Endothelial cell of umbilical vein (primary cell): ENCODE measurements around the gene RBM6. TPM values are rescaled to one million over a fixed set of nuclear protein-coding genes. Genes with fewer than 3 reads are reported as not detected.

ENCODE experiments used
- BruUV-seq: library from RNA; stranded (reverse); fragments of 400-500 nt; replicated peaks from 2 replicates; lab custom pipeline; 2021; lab: Mats Ljungman, UMichigan
- CTCF ChIA-PET: fragments of 300-600, 350-600 bp; sonication (Branson Sonifier 250); formaldehyde crosslinking; loops from one replicate; lab custom pipeline; 2021; ENCODE audit warnings: antibody characterized with exemption, inconsistent platforms; lab: Charles Lee
- POLR2A ChIA-PET: fragments of 300-600, 350-600 bp; sonication (Branson Sonifier 250); formaldehyde crosslinking; loops from one replicate; lab custom pipeline; 2021; ENCODE audit warnings: antibody characterized with exemption, inconsistent platforms; lab: Charles Lee
- DNase-seq: peaks from one replicate; pipeline ENCODE4 v3.0.0-alpha.2; 2011; ENCODE audit warnings: low read depth, low spot score
- FAIRE-seq: peaks from 2 replicates; lab custom pipeline; 2011; peaks lifted over from hg19 to GRCh38; lab: Jason Lieb, UNC
- H2AFZ ChIP-seq: 2 replicates; pipeline ENCODE4 v1.6.0; 2012; ENCODE audit warnings: low read depth, low read length, control low read depth, inconsistent platforms
- H3K27ac ChIP-seq: 2 replicates; pipeline ENCODE4 v1.5.1; 2011; ENCODE audit warnings: low read depth, mild to moderate bottlenecking, control low read depth, low read length, moderate library complexity; ENCODE audit not compliant: insufficient read depth
- H3K27me3 ChIP-seq, 2 experiments: 2 replicates each; pipeline versions ENCODE4 v1.6.0 to v1.6.1; 2011; ENCODE audit warnings: low read length in 2 of 2, mixed read lengths in 1 of 2; ENCODE audit not compliant: control insufficient read depth in 2 of 2, insufficient read depth in 2 of 2
- H3K36me3 ChIP-seq, 2 experiments: 2 replicates in 1 of 2; 3 replicates in 1 of 2; pipeline ENCODE4 v1.5.1; 2011; ENCODE audit warnings: low read length in 2 of 2, mild to moderate bottlenecking in 1 of 2, moderate library complexity in 1 of 2; ENCODE audit not compliant: control insufficient read depth in 2 of 2, insufficient read depth in 2 of 2; ENCODE audit errors: extremely low read depth in 1 of 2
- H3K4me1 ChIP-seq: 3 replicates; pipeline ENCODE4 v1.5.1; 2011; ENCODE audit warnings: mild to moderate bottlenecking, low read length; ENCODE audit not compliant: control insufficient read depth, insufficient read depth; ENCODE audit errors: extremely low read depth
- H3K4me2 ChIP-seq: 2 replicates; pipeline ENCODE4 v1.6.1; 2011; ENCODE audit warnings: low read length, control low read depth, mixed read lengths; ENCODE audit not compliant: insufficient read depth
- H3K4me3 ChIP-seq, 3 experiments: fragments of 200-600 bp in 1 of 3; sonication (generic), shearing (Covaris generic) in 1 of 3; replicated peaks in 1 of 3; 2 replicates each; pipeline ENCODE4 v1.5.1; 2011 to 2016; ENCODE audit warnings: control low read depth in 3 of 3, low read length in 3 of 3, mild to moderate bottlenecking in 2 of 3, inconsistent platforms in 1 of 3, low read depth in 1 of 3, moderate library complexity in 1 of 3; ENCODE audit not compliant: insufficient read depth in 1 of 3
- H3K79me2 ChIP-seq: 2 replicates; pipeline ENCODE4 v1.6.0; 2012; ENCODE audit warnings: low read length, inconsistent platforms; ENCODE audit not compliant: control insufficient read depth, insufficient read depth
- H3K9ac ChIP-seq: replicated peaks from 2 replicates; pipeline ENCODE3; 2011; ENCODE audit warnings: low read length, control low read depth; ENCODE audit not compliant: insufficient read depth; ENCODE audit errors: extremely low read depth
- H3K9me1 ChIP-seq: replicated peaks from 3 replicates; pipeline ENCODE4 v1.6.0; 2011; ENCODE audit warnings: mild to moderate bottlenecking, low read length; ENCODE audit not compliant: control insufficient read depth, insufficient read depth; ENCODE audit errors: extremely low read depth
- H3K9me3 ChIP-seq: replicated peaks from 2 replicates; pipeline ENCODE4 v1.5.1; 2012; ENCODE audit warnings: low read length, inconsistent platforms; ENCODE audit not compliant: control insufficient read depth, insufficient read depth
- H4K20me1 ChIP-seq: replicated peaks from 2 replicates; pipeline ENCODE3; 2011; ENCODE audit warnings: mild to moderate bottlenecking, low read length; ENCODE audit not compliant: control insufficient read depth, insufficient read depth; ENCODE audit errors: extremely low read depth
- CTCF ChIP-seq, 2 donors: IDR thresholded peaks; 1 replicate in 1 of 2; 2 replicates in 1 of 2; pipeline ENCODE4 v1.5.1; 2011; ENCODE audit warnings: low read length in 2 of 2, mild to moderate bottlenecking in 2 of 2, moderate library complexity in 2 of 2, control low read depth in 1 of 2, inconsistent platforms in 1 of 2, low read depth in 1 of 2; ENCODE audit not compliant: insufficient read depth in 1 of 2; ENCODE audit errors: extremely low read depth in 1 of 2
- EZH2 ChIP-seq: IDR thresholded peaks from 2 replicates; pipeline ENCODE4 v1.6.1; 2012; ENCODE audit warnings: borderline replicate concordance, low read depth, mild to moderate bottlenecking, moderate library complexity, low read length, inconsistent platforms; ENCODE audit not compliant: severe bottlenecking
- FOS ChIP-seq: IDR thresholded peaks from 2 replicates; pipeline ENCODE4 v1.6.1; 2011; ENCODE audit warnings: mild to moderate bottlenecking, low read length, moderate library complexity, borderline replicate concordance; ENCODE audit not compliant: insufficient read depth
- GATA2 ChIP-seq: IDR thresholded peaks from 2 replicates; pipeline ENCODE4 v1.7.0; 2011; ENCODE audit warnings: low read depth, mild to moderate bottlenecking, moderate library complexity, mixed read lengths, low read length; ENCODE audit not compliant: insufficient read length, insufficient read depth
- JUN ChIP-seq: IDR thresholded peaks from 2 replicates; pipeline ENCODE4 v1.6.1; 2011; ENCODE audit warnings: borderline replicate concordance, low read depth; ENCODE audit not compliant: insufficient read length, insufficient read depth
- MAX ChIP-seq: IDR thresholded peaks from 2 replicates; pipeline ENCODE4 v1.6.1; 2011; ENCODE audit not compliant: insufficient read depth, insufficient read length
- MYC ChIP-seq: IDR thresholded peaks from one replicate; pipeline ENCODE4 v1.6.1; 2011; ENCODE audit warnings: mild to moderate bottlenecking, low read depth, low read length
- POLR2A ChIP-seq: IDR thresholded peaks from 2 replicates; pipeline ENCODE4 v1.6.1; 2012; ENCODE audit warnings: low read depth, mild to moderate bottlenecking, control low read depth, low read length
- POLR2AphosphoS5 ChIP-seq: IDR thresholded peaks from 2 replicates; pipeline ENCODE4 v1.6.1; 2012; ENCODE audit warnings: low read depth, mild to moderate bottlenecking, control low read depth, low read length, moderate library complexity; ENCODE audit not compliant: insufficient read depth
- dilution Hi-C: fragments of 300-500 bp; cut with MboI; formaldehyde crosslinking; loops from one replicate; pipeline ENCODE4 v1.15.0; 2019; ENCODE audit warnings: low sequenced_read_pairs; ENCODE audit not compliant: extremely low pct_ligation_motif_present
- intact Hi-C: fragments of 100-400 bp; cut with micrococcal nuclease; formaldehyde crosslinking; loops from one replicate; pipeline ENCODE4 v1.10.0; 2022
- polyA plus RNA-seq, 4 experiments: library from polyadenylated mRNA; depleted of rRNA in 3 of 4; stranded (reverse) in 3 of 4; unstranded in 1 of 4; fragments of >200 nt; gene quantifications; 2 replicates each; pipeline versions ENCODE4 v1.2.1 to v1.2.3, GENCODE V29; 2011 to 2012; ENCODE audit warnings: missing spikeins in 1 of 4
- total RNA-seq: library from RNA; stranded (reverse); gene quantifications from 2 replicates; pipeline ENCODE4 v1.2.3, GENCODE V29; 2021

Gene RBM6
- total and polyA plus RNA-seq, 2 donors (not counting 3 experiments of a cell fraction or from before 2014, with no cell fraction given), result 30.4 to 94.5 TPM

DNA sequence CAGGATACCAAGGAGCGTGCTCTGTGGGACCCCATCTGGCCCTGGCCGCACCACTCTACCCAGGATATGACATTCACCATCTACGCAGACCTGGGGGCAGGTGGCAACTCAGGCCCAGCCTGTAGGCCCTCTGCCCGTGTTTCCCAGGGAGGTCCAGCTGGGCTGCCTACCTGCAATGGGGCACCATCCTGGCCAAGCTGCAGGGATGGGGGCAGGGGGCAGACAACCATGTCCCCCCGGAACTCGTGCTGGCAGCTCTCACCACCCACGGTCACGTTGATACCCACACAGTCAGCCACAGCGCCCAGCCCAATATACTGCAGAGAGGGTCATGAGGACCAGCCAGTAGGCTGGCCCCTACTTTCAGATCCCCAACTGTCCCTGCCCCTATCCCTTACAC is 44.2 kb upstream of the RBM6 start:
- no TSS peak for BruUV-seq

More for the DNA sequence above, 44.2 kb upstream of the RBM6 start:
- CTCF ChIA-PET, result interaction anchor here (1.2 to 1.3 kb wide), 2 partner anchors 54 to 57 kb away, joined by 3 to 6 read pairs; no protein-coding TSS in a partner anchor
- Histone ChIP-seq H3K36me3 (no peaks in the 10 kb centered on the region), H3K4me3 (no peak overlapping the region), H3K79me2 (no peaks in the 10 kb centered on the region), H2AFZ (no peak overlapping the region), H3K27me3 (no peaks in the 10 kb centered on the region), H3K4me1 (no peaks in the 10 kb centered on the region), H3K9me1 (no peaks in the 10 kb centered on the region), H3K27ac (no peak overlapping the region), H4K20me1 (no peaks in the 10 kb centered on the region), H3K9ac (no peak overlapping the region), H3K4me2 (no peak overlapping the region), H3K9me3 (no peaks in the 10 kb centered on the region)
- no peak for TF ChIP-seq FOS
- no peak for TF ChIP-seq POLR2AphosphoS5
- TF ChIP-seq EZH2, result no peak
- no peak for TF ChIP-seq CTCF (IDR thresholded peaks at IDR 0.05; ENCODE audit: extremely low read depth in 1 of 2, insufficient read depth in 1 of 2, low read depth in 1 of 2, low read length in 2 of 2)
- TF ChIP-seq GATA2, result no peak
- no peak for TF ChIP-seq MAX
- no peak for TF ChIP-seq JUN
- TF ChIP-seq POLR2A, result no peak
- TF ChIP-seq MYC, result no peak
- POLR2A ChIA-PET, result no interaction called here
- FAIRE-seq (no peak), DNase-seq (no peak)
- intact Hi-C loops, result no loop called here
- dilution Hi-C loops, result no loop called here
